Brain microvascular endothelial cell (primary cell): ENCODE measurements around the gene NEUROG1.

Experiments
- DNase-seq: peaks from one replicate; pipeline ENCODE4 v3.0.0-alpha.2; 2020
- H3K27ac ChIP-seq: fragments of 250-450 bp; sonication (Bioruptor Pico); 2 replicates; pipeline ENCODE4 v1.5.1; 2020; ENCODE audit warnings: mild to moderate bottlenecking, moderate library complexity
- H3K27me3 ChIP-seq: fragments of 250-450 bp; sonication (Bioruptor Pico); replicated peaks from 2 replicates; pipeline ENCODE4 v1.5.1; 2020; ENCODE audit warnings: mild to moderate bottlenecking
- H3K36me3 ChIP-seq: fragments of 250-450 bp; sonication (Bioruptor Pico); replicated peaks from 2 replicates; pipeline ENCODE4 v1.5.1; 2020; ENCODE audit warnings: mild to moderate bottlenecking
- H3K4me3 ChIP-seq: 2 replicates; pipeline ENCODE4 v1.5.1; 2011; ENCODE audit warnings: low read depth, mild to moderate bottlenecking, control low read depth, low read length, moderate library complexity
- CTCF ChIP-seq: IDR thresholded peaks from 2 replicates; pipeline ENCODE4 v1.5.1; 2011; ENCODE audit warnings: low read depth, mild to moderate bottlenecking, moderate library complexity, low read length, control low read depth, inconsistent platforms; ENCODE audit errors: missing control alignments
- in situ Hi-C: cut with HindIII; loops from 2 replicates; pipeline ENCODE4 v1.10.0; 2017; ENCODE audit warnings: low sequenced_read_pairs, low pct_ligation_motif_present

The NEUROG1 gene

GRCh38 chr5:135539430-135540005, 3.8 kb upstream of the NEUROG1 start:
- H3K27ac ChIP-seq = no peak overlapping the region
- in situ Hi-C loops = no loop called here
- H3K4me3 ChIP-seq = no peak overlapping the region
- DNase-seq = no peak
- H3K36me3 ChIP-seq = no peaks in the 10 kb centered on the region
- no peak for TF ChIP-seq CTCF
- H3K27me3 ChIP-seq = peaks cover 90% of the 10 kb centered on the region

DNA sequence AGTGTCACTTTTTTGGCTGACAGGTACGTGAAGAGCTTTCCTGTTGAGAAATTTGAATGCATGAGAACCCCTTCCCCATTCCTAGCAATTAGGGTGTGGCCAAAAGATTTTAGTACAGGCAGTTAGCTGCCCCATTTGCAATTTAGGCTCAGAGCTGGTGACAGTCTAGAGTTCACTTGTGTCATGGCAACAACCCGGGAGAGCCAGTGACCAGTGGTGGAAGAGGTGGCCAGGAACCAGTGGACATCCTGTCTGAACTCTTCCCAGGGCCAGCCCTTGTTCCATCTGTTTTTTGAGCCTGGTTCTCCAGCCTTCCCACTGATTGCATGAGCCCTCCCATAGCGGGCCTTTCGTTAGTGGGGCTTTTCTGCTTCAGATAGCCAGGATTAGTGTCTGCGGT, 2.5 kb upstream of the NEUROG1 start:
- in situ Hi-C loops = no loop called here
- no peak for TF ChIP-seq CTCF
- H3K36me3 ChIP-seq = no peaks in the 10 kb centered on the region

GRCh38 chr5:135537745-135538144, 2.0 kb upstream of the NEUROG1 start:
- Histone ChIP-seq H3K4me3 (no peak overlapping the region), H3K27ac (no peak overlapping the region), H3K36me3 (no peaks in the 10 kb centered on the region), H3K27me3 (peaks cover 88% of the 10 kb centered on the region)
- TF ChIP-seq CTCF = no peak
- no peak for DNase-seq
- in situ Hi-C loops = no loop called here

More for the DNA sequence above, 2.5 kb upstream of the NEUROG1 start:
- no peak for DNase-seq
- Histone ChIP-seq H3K4me3 (no peak overlapping the region), H3K27ac (no peak overlapping the region), H3K27me3 (peaks cover 90% of the 10 kb centered on the region)

DNA sequence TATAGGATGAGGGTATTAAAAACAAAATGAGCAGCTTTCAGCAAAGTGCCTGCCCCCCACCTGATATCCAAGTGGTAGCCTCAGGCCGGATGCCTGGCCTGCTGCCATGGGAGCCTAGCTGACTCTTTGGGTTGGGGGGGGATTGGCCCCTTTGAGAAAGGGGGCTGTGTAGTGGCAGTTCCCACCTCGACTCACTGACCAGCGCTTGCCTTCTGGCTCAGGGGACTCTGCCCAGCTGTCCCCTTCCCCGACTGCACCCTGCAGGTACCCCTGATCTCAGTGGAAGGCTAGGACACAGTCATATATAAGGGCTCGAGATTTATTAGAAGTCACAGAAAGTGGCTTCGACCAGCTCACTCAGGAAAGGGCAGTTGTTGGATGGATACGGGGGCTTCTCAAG, 1.5 kb upstream of the NEUROG1 start:
- Histone ChIP-seq H3K27me3 (peaks cover 87% of the 10 kb centered on the region), H3K4me3 (no peak overlapping the region), H3K36me3 (no peaks in the 10 kb centered on the region), H3K27ac (no peak overlapping the region)
- in situ Hi-C loops = no loop called here
- TF ChIP-seq CTCF = no peak
- no peak for DNase-seq

DNA sequence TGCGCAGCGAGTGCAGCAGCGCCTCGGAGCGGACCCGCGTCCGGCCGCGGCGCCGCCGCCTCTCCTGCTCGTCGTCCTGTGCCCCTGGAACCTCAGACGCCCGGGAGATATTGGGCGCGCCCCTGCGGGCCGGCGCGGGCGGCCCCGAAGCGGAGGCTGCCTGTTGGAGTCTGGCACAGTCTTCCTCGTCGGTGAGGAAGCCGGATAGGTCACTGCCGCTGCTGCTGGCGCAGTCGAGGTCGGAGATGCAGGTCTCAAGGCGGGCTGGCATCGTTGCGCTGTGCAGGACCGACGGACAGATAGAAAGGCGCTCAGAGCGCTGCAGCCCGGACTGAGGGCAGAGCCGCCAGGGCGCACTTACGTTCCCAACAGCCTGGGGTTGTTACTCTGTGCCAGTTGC, 344 bp downstream of the NEUROG1 start:
- no peak for DNase-seq
- no peaks in the 10 kb centered on the region for H3K36me3 ChIP-seq
- H3K4me3 ChIP-seq = no peak overlapping the region
- in situ Hi-C loops = no loop called here
- H3K27me3 ChIP-seq = peaks cover 75% of the 10 kb centered on the region
- no peak for TF ChIP-seq CTCF
- H3K27ac ChIP-seq = no peak overlapping the region
